Endodermal cell (in vitro differentiated cells): Measurements from ENCODE around the gene PLN. TPM values are rescaled to one million over a fixed set of nuclear protein-coding genes. Genes with fewer than 3 reads are reported as not detected.

Experiments
- DNase-seq: peaks from one replicate; pipeline ENCODE4 v3.0.0-alpha.2; 2017
- H3K27ac ChIP-seq: 2 replicates; pipeline ENCODE4 v1.5.1; 2013; ENCODE audit warnings: mild to moderate bottlenecking, low read depth, low read length, moderate library complexity
- H3K27me3 ChIP-seq: 2 replicates; pipeline ENCODE4 v1.6.1; 2013; ENCODE audit warnings: mild to moderate bottlenecking, low read length, moderate library complexity; ENCODE audit not compliant: insufficient read depth, control insufficient read depth, poor library complexity, severe bottlenecking
- H3K36me3 ChIP-seq: 2 replicates; pipeline ENCODE4 v1.7.0; 2013; ENCODE audit warnings: mild to moderate bottlenecking, low read length, moderate library complexity; ENCODE audit not compliant: control insufficient read depth, insufficient read depth
- H3K4me1 ChIP-seq: one replicate; pipeline ENCODE4 v1.7.0; 2013; ENCODE audit warnings: low read length; ENCODE audit not compliant: control insufficient read depth, insufficient read depth
- H3K4me3 ChIP-seq: 2 replicates; pipeline ENCODE4 v1.5.1; 2013; ENCODE audit warnings: mild to moderate bottlenecking, low read length, moderate library complexity
- H3K9ac ChIP-seq: 2 replicates; pipeline ENCODE4 v1.6.1; 2013; ENCODE audit warnings: mild to moderate bottlenecking, low read length, moderate library complexity; ENCODE audit not compliant: poor library complexity, severe bottlenecking; ENCODE audit errors: extremely low read depth
- H3K9me3 ChIP-seq: 2 replicates; pipeline ENCODE4 v1.6.1; 2013; ENCODE audit warnings: mild to moderate bottlenecking, low read length, moderate library complexity; ENCODE audit not compliant: control insufficient read depth
- H3K27ac Mint-ChIP-seq: 2 replicates; pipeline ENCODE4 v1.8.0; 2020; ENCODE audit warnings: mixed read lengths
- H3K27me3 Mint-ChIP-seq: 2 replicates; pipeline ENCODE4 v1.8.0; 2021; ENCODE audit warnings: mild to moderate bottlenecking, mixed read lengths; ENCODE audit not compliant: insufficient read depth
- H3K36me3 Mint-ChIP-seq: 2 replicates; pipeline ENCODE4 v1.8.0; 2020; ENCODE audit warnings: low read depth, mixed read lengths
- H3K4me1 Mint-ChIP-seq: 2 replicates; pipeline ENCODE4 v1.8.0; 2020; ENCODE audit warnings: mixed read lengths
- H3K4me3 Mint-ChIP-seq: 2 replicates; pipeline ENCODE4 v1.8.0; 2020; ENCODE audit warnings: mild to moderate bottlenecking, moderate library complexity, mixed read lengths
- H3K9me3 Mint-ChIP-seq: 2 replicates; pipeline ENCODE4 v1.8.0; 2020; ENCODE audit warnings: mild to moderate bottlenecking, mixed read lengths
- CTCF ChIP-seq: fragments of 200-600 bp; sonication (generic); conservative IDR thresholded peaks from 2 replicates; pipeline ENCODE4 v1.5.0; 2021; ENCODE audit warnings: antibody characterized with exemption, mild to moderate bottlenecking
- WGBS, 2 experiments: methylation state at CpG; one replicate each; pipeline versions ENCODE4 v1.1.5 to v1.1.7; 2013; ENCODE audit warnings: missing lambda C conversion rate in 2 of 2, mixed read lengths in 1 of 2; ENCODE audit not compliant: insufficient coverage in 1 of 2, insufficient read length in 1 of 2; 5-methylcytosine and 5-hydroxymethylcytosine counted together
- total RNA-seq, 2 donors: library from RNA; stranded (reverse); fragmentation: NEBNext Ultra II Directional in 1 of 2; extraction: Animal tissue kit (Norgen Biotek cat#: 25700) in 1 of 2; gene quantifications; 2 replicates in 1 of 2; 3 replicates in 1 of 2; pipeline ENCODE4 v1.2.1, GENCODE V29; 2021

Gene PLN
- total RNA-seq, 2 donors from 2014 or later = not detected

DNA sequence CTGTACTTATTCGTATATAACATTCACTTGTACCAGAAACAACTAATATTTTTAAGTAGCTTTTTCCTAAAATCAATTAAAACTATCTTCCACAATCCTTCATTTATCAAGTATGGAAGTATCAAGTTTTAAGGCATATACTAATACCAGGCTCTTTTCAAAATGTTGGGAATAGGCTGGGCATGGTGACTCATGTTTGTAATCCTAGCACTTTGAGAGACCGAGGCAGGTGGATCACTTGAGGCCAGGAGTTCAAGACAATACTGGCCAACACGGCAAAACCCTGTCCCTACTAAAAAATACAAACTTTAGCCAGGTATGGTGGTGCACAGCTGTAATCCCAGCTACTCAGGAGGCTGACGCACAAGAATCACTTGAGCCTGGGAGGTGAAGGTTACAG lies 25.7 kb upstream of the PLN start:
- H3K27me3 ChIP-seq = no peaks in the 10 kb centered on the region
- H3K27ac ChIP-seq = no peak overlapping the region
- no peak for DNase-seq
- TF ChIP-seq CTCF = no peak
- Mint-ChIP-seq H3K4me3 (no peak overlapping the region), H3K27ac (no peak overlapping the region), H3K9me3 (no peaks in the 10 kb centered on the region), H3K36me3 (no peaks in the 10 kb centered on the region), H3K27me3 (no peaks in the 10 kb centered on the region), H3K4me1 (no peaks in the 10 kb centered on the region)
- H3K36me3 ChIP-seq = no peaks in the 10 kb centered on the region
- H3K4me3 ChIP-seq = no peak overlapping the region
- H3K9ac ChIP-seq = no peak overlapping the region
- H3K4me1 ChIP-seq = no peaks in the 10 kb centered on the region
- WGBS, 2 experiments = 94 to 100% methylated on average over 1 to 4 of the region's 4 CpGs
- H3K9me3 ChIP-seq = no peaks in the 10 kb centered on the region

DNA sequence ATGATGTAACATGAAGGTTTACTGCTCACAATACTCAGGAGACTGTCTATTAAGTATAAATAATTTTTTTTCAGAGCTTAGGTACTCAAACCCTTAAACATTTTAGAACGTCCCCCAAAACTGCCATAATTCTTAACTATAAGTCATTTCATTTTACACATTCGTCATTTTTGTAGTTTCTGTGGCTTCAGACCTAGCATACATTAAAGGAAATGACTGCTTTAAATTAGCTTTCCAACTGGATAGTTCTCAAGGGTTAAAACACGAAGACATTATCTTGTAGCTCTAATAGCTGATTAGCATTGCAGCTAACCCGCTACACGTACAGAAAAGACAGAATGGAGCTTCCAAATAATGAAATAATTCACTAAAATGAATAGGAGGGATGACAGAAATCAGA lies 24.9 kb upstream of the PLN start:
- H3K9ac ChIP-seq = no peak overlapping the region
- H3K27me3 Mint-ChIP-seq = no peaks in the 10 kb centered on the region
- H3K27ac ChIP-seq = no peak overlapping the region
- DNase-seq = no peak
- H3K4me1 ChIP-seq = no peaks in the 10 kb centered on the region
- 93 to 94% methylated on average over 5 of the region's 5 CpGs for WGBS, 2 experiments
- no peaks in the 10 kb centered on the region for H3K9me3 Mint-ChIP-seq
- H3K36me3 Mint-ChIP-seq = no peaks in the 10 kb centered on the region
- no peaks in the 10 kb centered on the region for H3K27me3 ChIP-seq
- H3K9me3 ChIP-seq = no peaks in the 10 kb centered on the region
- no peak overlapping the region for H3K4me3 Mint-ChIP-seq
- no peak overlapping the region for H3K27ac Mint-ChIP-seq
- no peaks in the 10 kb centered on the region for H3K4me1 Mint-ChIP-seq
- no peak overlapping the region for H3K4me3 ChIP-seq
- H3K36me3 ChIP-seq = no peaks in the 10 kb centered on the region
- TF ChIP-seq CTCF = no peak

DNA sequence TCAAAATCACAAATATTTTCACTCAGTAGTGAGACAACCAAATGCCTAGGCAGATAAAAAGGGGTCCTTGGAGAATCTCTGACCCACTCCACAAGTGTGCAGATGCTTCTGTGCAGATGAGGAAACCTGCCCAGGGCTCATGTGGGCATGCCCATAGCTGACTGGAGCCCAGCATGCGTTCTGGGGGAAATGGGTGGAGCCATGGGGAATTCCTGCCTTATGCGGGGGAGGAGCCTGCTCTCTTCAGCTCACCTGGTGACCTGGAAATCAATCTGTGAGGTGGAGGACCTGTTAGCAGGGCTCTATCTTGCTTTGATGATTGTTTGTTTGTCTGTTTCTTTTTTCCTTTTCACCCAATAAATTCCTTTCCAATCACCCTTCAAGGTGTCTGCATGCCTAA lies 23.4 kb upstream of the PLN start:
- no peaks in the 10 kb centered on the region for H3K36me3 Mint-ChIP-seq
- H3K9ac ChIP-seq = no peak overlapping the region
- H3K4me1 Mint-ChIP-seq = no peaks in the 10 kb centered on the region
- H3K9me3 Mint-ChIP-seq = no peaks in the 10 kb centered on the region
- H3K27me3 ChIP-seq = no peaks in the 10 kb centered on the region
- H3K36me3 ChIP-seq = no peaks in the 10 kb centered on the region
- H3K4me3 ChIP-seq = no peak overlapping the region
- H3K4me1 ChIP-seq = no peaks in the 10 kb centered on the region
- peak; percentile 76 for DNase-seq
- H3K9me3 ChIP-seq = no peaks in the 10 kb centered on the region
- no peak overlapping the region for H3K4me3 Mint-ChIP-seq
- H3K27me3 Mint-ChIP-seq = no peaks in the 10 kb centered on the region
- no peak for TF ChIP-seq CTCF
- 71% methylated on average over 2 of the region's 2 CpGs; no CpG with 5 or more reads in 1 of the 2 experiments for WGBS, 2 experiments
- no peak overlapping the region for H3K27ac Mint-ChIP-seq
- no peak overlapping the region for H3K27ac ChIP-seq
